Endometrium (tissue), 2 donors: ENCODE results near the gene SCG2.

Experiments
- FAIRE-seq: peaks from 2 replicates; lab custom pipeline; 2012; peaks lifted over from hg19 to GRCh38; lab: Jason Lieb, UNC
- donor health status: control.
- donor health status: control.

The SCG2 gene, protein sequence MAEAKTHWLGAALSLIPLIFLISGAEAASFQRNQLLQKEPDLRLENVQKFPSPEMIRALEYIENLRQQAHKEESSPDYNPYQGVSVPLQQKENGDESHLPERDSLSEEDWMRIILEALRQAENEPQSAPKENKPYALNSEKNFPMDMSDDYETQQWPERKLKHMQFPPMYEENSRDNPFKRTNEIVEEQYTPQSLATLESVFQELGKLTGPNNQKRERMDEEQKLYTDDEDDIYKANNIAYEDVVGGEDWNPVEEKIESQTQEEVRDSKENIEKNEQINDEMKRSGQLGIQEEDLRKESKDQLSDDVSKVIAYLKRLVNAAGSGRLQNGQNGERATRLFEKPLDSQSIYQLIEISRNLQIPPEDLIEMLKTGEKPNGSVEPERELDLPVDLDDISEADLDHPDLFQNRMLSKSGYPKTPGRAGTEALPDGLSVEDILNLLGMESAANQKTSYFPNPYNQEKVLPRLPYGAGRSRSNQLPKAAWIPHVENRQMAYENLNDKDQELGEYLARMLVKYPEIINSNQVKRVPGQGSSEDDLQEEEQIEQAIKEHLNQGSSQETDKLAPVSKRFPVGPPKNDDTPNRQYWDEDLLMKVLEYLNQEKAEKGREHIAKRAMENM

DNA sequence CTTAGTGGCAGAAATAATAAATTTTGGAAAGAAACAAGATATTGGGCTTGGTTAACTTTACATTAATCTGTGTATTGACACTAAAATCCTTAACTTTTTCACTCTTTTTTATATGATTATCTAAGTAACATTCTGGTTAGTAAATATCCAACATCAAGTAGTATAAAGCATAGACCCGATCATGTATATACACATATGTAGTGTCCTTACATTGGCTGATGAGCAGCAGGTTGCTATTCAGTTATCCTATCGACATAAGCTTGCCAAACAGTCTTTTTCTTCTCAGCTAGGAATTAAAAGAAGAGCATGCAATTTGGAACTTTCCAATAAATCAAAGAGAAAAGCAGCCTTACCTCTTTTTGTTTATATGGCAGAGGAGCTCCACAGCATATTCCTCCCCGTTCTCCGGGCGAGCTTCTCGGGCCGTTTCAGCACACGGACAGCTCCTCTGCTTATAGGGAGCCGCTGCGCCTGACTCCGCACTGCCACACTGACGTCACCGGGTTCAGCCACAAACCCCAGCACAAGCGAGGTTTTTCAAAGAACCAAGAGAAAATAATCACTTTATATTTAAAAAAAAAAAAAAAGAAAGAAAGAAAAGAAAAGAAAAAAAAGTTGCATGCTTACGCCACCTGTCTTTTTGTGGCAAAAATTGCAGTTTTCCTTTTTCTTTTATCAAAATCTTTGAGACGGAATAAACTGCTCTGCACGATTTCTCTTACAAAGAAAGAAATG lies at the start of gene SCG2:
TSS of gene SCG2 (minus strand) at position 430 of the 735 bp plus-strand sequence. CDS start 3,079 bp downstream, outside the sequence.
- peak; percentile 95 for FAIRE-seq

DNA sequence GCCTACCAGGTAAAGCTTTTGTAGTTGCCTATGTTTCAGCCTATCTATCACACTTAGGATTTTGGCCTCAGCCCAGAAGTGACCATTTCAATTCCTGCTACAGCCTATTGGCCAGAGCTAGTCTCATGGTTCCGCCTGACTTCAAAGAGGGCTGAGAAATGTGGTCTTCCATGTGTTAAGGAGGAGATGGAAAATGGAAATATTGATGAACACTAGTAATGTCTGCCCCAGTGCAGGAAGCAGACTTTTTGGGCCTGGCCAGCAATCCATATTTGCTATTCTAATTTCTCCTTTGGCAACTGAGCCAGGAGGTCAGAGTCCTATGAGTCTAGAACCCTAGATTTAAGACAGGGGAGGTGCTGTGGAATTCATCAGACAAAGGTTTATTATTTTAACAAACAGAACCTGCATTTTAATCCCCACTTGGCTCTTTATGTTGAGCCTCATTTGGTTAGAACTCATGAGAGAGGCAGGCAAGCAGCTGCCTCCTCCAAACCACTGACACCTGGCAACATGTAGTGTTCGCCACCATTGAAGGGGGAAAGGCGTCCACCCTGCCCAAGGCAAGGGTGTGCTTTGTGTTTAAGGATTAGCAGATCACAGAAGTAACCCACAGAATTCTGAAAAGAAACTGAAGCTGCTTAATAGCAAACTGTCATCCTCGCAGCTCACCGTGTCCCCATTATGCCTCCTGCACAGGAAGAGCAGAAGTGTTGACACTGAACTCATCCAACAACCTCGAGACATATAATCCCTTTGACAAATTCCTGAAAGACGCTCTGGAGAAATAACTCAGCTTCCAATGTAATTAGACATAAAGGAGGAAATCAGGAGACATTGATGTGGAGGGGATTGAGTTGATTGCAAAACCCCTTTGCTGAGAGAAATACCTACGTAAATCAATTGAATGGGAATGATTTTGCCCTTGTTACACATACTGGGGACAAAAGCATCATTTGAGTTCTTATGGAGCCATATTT lies 47.7 kb upstream of the SCG2 start:
- no peak for FAIRE-seq

DNA sequence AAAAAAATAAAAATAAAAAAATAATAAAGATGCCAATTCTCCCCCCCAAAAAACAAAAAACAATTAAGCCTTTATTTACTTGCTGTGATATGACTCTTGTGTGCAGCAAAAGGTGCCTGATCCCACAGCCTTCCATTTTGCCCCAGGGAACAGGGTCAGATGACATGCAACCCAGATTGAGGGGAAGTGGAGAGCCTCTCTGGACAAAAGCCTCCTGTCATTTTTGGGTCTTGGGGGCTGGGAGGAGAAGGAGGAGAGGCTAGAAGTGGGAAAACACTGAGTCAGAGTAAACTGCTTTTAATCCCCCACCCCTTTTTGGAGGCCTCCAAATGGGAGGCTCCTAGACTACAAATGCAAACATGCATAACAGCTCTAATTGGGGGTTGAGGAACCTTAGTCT lies 46.6 kb upstream of the SCG2 start:
- no peak for FAIRE-seq

DNA sequence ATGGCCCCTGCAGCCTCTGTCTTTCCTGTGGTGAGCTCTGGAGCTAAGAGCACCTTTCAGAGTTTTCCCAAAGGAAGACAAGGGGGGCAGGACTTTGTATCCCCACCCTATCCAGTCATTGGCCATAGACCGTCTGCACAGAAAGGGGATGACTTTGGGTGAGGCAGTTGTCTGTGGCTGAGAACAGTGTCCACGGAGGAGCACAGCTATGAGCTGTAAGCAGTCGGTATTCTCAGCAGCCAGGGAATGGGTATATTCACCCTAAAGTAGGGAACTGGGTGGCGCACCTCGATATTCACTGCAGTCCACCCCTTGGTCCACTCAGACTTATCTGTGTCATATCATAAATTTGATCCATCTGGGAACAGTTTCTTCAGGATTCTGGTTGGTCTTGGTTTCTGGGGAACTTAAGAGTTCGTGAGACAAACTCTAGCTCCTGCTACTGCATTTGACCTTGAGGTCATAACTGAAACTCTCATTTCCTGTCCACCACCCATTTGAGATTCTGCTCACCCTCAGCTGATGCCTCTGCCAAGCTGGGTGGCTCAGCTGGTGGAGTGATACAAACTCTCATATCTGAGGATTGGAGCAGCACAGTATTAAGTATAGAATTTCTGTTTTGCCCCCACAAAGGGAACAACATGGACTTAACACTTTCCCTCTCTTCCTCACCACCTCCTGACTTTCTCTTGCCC lies 45.2 kb upstream of the SCG2 start:
- no peak for FAIRE-seq

DNA sequence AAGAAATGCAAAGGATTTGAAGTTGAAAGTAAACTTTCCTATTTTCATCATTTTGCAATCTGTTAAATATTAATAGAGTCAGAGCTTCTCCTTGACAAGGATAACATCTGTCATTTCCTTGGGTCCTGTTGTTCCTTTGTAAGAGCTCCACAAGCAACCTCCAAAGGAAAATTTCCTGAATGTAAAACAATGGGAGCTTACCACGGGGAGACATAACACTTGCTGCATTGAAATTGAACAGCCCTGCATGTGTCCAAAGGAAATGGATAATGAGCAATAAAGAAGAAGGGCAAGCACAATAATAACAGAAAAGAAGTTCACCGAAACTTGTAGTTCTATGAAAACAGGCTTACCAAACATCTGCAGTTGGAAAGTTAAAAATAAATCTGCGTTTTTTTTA lies 42.0 kb upstream of the SCG2 start:
- FAIRE-seq = no peak

DNA sequence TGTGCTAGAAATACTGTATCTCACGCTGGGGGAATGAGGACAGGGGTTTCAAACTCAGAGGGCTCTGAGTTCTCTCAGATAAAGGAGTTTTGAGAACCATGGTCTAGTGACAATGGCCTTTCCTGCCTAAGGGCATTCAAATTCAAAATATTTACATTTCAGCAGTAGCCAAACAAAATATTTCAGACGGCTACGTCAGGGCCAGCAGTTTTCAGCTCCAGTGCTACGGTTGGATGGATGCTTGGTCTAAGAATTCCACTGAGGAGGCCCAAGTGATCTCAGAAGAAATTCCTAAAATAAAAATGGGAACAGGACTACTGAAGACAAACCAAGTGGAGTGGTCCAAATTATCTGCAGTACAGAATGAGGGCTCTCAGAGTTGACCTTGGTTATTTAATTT lies 41.1 kb upstream of the SCG2 start:
- no peak for FAIRE-seq

DNA sequence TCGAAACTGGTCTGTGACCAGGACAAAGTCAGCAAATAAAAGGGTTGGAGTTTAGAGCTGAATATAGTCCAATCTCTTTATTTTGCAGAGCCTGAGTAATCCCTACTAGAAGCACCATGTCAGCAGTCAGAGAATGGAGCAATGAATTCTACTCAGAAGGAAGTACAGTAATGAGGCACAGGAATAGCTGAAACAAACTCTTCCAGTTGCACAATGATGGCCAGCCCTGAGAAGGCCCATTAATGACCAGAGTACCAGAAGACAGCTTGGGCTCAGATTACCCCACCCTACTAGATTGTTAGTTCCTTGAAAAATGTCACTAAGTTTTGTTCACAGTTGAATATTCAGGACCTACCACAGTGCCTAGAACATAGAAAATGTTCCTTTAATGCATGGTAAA lies 40.3 kb upstream of the SCG2 start:
- FAIRE-seq = no peak

DNA sequence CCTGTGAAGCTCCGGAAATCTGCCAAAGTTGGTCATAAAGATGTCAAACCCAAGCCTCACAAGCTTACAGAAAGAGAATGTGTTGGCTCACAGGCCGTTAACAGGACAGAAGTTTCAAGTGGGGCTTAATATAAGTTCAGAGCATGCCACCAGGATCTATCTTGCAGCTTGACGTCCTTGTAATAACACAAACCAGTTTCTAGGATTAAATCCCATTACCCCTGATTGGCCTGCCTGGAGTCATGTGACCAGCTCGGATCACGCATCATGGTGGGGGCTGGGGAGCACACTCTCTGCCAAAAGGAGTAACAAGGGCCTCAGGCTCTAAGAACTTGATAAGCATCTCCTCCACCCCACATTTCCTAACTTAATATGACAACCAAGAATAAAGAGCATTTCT lies 38.9 kb upstream of the SCG2 start:
- FAIRE-seq = no peak

DNA sequence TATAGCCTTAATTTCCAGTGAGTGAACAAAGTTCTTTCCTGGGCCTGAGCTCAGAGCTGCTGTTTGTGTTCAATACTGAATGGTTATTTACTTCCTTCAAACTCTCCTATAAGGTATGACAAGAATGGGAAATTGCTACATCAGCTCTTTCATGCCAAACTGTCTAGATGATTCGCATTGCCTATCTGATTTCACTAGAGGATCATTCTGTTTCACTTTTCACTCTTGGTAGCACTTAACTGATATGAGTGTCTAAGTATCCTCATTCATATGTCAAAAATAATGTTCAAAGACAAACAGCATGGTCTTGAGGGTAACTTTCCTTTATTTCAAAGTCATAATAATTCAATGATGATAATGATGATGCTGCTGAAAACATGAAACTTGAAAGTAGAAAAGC lies 32.9 kb upstream of the SCG2 start:
- no peak for FAIRE-seq

DNA sequence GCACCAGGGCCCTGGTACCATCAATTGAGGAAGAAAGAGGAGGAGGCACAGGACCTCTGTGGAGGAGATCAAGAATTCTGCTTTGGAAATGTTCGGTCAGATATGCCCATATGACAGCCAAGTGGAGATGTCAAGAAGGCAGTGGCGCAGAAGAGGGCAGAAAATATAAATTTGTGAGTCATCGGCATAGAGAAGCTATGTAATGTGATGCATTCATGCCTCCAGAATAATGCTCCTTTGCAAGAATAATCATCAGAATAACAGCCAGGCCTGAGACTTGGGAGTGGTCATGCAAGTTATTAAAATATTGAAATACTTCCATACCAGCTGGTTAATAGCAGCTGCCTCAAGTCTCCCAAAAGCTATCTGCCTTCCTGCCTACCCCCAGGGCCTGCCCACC lies 32.1 kb upstream of the SCG2 start:
- no peak for FAIRE-seq

DNA sequence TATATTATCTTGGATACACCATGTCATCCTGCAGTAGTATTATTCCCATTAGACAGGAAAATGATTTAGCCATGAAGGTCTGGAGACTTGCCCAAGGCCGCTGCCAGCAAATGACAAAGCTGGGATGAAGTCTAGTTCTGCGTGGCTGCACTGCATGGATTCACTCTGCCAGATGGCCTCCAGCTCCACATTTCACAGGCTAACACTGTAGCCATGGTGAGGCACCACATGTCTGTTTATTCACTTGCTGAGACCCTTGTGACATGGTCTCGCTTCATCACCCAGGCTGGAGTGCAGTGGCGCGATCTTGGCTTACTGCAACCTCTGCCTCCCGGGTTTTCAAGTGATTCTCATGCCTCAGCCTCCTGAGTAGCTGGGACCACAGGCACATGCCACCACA lies 31.5 kb upstream of the SCG2 start:
- no peak for FAIRE-seq

DNA sequence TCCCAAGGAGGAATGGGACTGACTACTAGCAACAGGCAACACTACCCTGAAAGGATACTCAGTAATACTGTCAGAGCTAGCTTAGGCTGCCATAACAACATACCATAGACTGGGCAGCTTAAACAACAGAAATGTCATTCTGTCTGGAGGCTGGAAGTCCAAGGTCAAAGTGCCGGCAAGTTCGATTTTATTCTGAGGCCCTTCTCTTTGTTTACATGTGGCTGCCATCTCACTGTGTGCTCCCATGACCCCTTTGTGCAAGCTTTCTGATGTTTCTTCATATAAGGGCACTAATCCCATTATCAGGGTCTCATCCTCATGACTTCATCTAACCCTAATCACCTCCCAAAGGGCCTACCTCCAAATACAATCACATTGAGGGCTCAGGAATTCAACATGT lies 30.7 kb upstream of the SCG2 start:
- no peak for FAIRE-seq

DNA sequence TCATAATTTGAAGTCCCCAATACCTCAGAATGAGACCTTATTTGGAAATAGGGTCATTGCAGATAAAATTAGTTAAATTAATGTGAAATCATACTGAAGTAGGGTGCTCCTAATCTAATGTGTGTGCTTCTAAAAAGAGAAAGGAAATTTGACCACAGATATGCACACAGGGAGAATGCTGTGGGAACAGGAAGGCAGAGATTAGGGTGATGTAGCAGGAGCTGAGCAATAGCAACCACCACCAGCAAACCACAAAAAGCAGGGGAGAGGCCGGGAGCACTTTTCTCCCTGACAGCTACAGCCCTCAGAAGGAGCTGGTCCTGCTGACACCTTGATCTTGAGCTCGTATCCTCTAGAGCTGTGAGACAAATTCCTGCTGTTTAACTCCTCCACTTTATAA lies 24.6 kb upstream of the SCG2 start:
- FAIRE-seq = no peak

DNA sequence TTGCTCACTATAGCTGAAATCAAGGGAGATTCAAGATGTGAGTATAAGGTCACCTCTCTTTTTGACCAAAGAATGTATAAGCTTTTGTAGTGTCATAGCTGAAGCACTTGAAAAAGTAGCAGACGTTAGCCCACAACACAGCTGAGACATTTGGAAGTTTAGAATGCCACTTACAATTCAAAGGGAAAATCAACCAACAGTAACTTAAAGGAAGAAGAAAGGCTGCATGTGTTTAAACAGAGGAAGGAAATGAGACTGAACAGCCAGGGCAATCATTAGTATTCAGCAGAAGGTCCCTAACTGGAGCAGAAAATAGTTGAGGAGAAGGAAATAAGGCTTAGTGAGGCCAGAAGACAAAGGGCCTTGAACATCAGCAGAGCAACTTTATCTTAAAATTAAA lies 23.5 kb upstream of the SCG2 start:
- FAIRE-seq = no peak

DNA sequence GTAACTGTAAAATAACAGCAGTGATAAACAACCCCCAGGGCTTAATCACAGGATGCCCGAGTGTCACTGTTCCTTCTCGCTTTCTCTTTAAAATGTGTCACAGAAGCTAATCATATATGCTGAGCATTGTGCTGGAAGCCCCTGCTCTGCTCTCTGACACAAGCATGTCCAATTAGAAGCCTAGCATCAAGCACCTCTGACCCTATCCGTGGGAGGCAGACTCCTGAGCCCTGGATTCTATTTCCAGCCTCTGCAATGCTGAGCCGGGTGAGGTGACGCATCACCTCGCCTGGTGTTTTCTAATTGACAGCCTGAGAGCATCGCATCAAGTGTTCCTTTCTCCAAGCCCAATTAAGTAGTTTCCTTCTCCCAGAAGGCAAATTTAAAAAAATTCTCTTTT lies 19.7 kb upstream of the SCG2 start:
- FAIRE-seq = no peak

DNA sequence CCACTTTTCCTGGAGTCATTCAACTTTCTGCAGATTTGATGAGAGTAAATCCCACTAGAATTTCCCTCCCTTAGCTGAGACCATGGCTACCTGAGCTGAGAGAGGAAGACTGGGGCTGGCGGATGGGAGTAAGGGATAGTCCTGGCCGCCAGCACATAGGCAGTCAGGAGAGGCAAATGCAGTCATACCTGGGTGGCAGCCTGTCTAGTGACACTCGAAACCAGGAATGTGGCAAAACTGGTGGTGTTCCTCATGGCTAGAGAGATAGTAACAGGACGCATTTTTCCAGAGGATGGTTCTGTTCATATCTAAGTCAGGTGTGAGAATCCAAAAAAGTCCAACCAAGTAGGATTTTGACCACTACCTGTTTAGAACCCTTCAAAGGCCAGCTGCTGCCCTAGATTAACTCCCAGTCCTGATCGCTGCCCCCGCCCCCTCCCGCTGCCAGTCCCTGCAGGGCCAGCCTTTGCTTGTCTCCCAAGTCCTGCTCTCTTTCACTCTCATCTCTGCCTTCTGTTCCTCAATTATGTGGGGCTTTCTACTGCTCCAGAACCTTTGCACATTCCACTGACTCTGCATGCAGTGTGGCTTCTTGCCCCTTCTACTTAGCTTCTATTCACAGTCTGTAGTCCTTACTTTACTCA lies 17.4 kb upstream of the SCG2 start:
- no peak for FAIRE-seq

DNA sequence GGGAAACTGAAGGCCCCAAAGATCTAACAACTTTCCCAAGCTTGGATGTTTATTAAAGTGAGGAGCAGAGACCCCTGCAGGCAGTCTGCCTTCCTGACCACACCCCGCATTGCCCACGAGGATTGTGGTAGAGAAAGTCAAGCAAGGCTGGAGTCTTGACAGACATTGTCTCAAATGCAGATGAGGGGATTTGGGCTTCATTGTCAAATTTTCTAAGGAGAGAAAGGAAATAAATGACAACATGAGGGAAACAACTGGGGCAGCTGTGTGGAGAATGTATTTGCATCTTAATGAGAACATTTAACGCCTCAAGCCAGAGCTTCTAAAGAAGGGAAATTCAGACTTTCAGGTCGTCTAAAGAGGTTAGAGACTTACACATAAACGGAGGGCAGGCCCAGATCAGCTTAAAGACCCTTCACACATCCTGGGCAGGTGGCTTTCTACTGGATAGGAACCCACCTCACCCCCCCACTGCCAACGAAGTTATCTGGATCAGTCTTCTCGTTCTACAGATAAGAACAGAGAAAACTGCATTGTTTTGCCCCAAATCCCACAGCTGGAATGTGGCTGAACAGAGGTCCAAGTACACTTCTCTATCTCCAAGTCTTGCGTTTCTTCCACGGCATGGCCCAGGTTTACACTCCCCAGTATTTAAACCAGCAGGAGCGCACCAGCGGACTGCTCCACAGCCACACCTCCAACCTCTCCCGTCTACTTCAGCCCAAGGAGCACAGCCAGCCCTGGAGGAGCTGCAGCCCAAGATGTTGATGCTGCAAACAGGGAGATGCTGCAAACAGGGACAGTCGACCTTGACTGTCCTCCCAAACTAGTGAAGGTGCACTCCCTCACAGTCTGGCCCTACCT lies 16.2 kb upstream of the SCG2 start:
- FAIRE-seq = no peak

DNA sequence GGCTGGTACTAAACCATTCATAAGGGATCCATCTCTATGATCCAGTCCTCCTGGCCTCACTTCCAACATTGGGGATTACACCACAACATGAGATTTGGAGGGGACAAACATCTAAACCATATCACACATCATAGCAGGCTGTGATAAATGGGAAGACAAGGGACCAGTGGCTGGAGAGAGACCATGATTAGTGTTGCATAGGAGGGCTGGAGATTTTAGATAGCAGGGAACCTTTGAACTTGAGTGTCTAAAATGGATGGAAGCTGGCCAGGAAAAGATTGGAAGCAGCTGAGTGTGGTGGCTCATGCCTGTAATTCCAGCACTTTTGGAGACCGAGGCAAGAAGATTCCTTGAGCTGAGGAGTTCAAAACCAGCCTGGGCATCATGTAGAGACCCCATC lies 12.4 kb upstream of the SCG2 start:
- no peak for FAIRE-seq

DNA sequence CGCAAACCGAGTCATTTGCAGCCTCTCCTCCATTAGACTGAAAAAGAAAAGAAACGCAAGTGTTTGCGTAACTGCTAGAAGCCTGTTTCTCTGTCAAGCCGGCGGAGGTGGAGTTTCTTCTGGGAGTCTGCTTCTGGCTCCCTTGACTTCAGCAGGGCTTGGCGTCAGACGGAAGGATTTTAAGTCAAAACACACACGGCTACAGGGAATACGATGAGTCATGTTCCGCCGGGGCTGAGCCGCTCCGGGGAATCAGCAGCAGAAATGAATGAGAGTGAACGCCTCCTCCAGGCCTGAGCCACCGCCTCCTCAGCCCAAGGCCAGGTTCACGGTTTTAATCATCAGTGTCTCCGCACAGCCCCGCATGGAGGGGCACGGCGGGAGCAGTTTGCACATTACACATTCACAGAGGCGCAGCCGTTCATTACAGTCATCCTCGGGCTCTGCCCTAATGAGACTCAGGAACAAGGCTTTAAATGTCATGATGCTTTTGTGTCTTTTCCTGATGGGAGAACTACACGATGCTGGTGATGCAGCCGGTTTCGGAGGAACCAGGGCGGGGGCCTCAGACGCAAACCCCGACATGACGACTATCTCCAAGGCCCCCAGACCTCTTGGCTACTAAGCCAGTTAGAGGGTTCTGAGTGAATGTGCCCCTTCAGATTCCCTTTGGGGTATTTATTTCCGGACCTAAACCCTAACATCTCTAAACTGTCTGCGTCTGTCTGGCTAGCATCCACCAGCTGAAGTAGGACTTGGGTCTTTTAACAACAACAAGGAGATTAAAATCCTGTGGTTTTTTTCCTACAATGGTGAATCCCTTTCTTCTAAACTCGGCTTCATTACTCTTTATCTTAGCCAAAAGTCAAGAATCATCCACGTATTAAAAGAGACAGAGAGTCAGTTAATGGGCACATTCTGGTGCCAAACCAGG lies 11.1 kb upstream of the SCG2 start:
- peak; percentile 89 for FAIRE-seq
